K562 (cell line): ENCODE measurements around the gene PPP1R3E. TPM values are rescaled to one million over a fixed set of nuclear protein-coding genes. Genes with fewer than 3 reads are reported as not detected.
A peak's percentile ranks its signal among the peaks of the same experiment; 100 is the strongest.

Experiments
- ATAC-seq: fragments of 200-7000 bp; cut with Tn5 transposase; 3 replicates; pipeline ENCODE4 v1.9.1; 2020; ENCODE audit warnings: moderate library complexity
- BruUV-seq: library from RNA; stranded (reverse); fragments of 400-500 nt; replicated peaks from 2 replicates; lab custom pipeline; 2021; lab: Mats Ljungman, UMichigan
- CTCF ChIA-PET: fragments of 300-600 bp; formaldehyde crosslinking; extraction: SDS; loops from one replicate; lab custom pipeline; 2021; ENCODE audit warnings: low intra/inter-chr PET ratio; lab: Yijun Ruan, JAX
- POLR2A ChIA-PET: fragments of 300-600, 350-650 bp; sonication (Branson Sonifier 250); formaldehyde crosslinking; extraction: SDS; loops from one replicate; lab custom pipeline; 2021; ENCODE audit warnings: antibody characterized with exemption, inconsistent platforms; lab: Yijun Ruan, JAX
- DNase-seq, 4 experiments: peaks; one replicate each; pipeline versions ENCODE4 v3.0.0 to v3.0.0-alpha.2; 2011 to 2018; ENCODE audit warnings: low spot score in 3 of 4, mixed read lengths in 3 of 4; ENCODE audit errors: extremely low read depth in 1 of 4
- FAIRE-seq: peaks from 2 replicates; lab custom pipeline; 2011; peaks lifted over from hg19 to GRCh38; lab: Jason Lieb, UNC
- H2AFZ ChIP-seq: 2 replicates; pipeline ENCODE4 v1.6.0; 2011; ENCODE audit warnings: low read depth, low read length, control low read depth, inconsistent platforms
- H3K27ac ChIP-seq: fragments of 200-600 bp; 3 replicates; pipeline ENCODE4 v1.8.0; 2011; ENCODE audit warnings: low read depth, mild to moderate bottlenecking, control low read depth, inconsistent platforms, low read length, moderate library complexity, mixed read lengths; ENCODE audit errors: extremely low read depth
- H3K27me3 ChIP-seq, 2 experiments: fragments of 300-600 bp in 1 of 2; 2 replicates in 1 of 2; 3 replicates in 1 of 2; pipeline versions ENCODE4 v1.6.0 to v1.8.0; 2011; ENCODE audit warnings: inconsistent platforms in 2 of 2, low read length in 2 of 2, mild to moderate bottlenecking in 1 of 2, mixed read lengths in 1 of 2, moderate library complexity in 1 of 2; ENCODE audit not compliant: control insufficient read depth in 2 of 2, insufficient read depth in 2 of 2
- H3K36me3 ChIP-seq: fragments of 300-600 bp; 3 replicates; pipeline ENCODE4 v1.8.0; 2011; ENCODE audit warnings: mild to moderate bottlenecking, low read length, inconsistent platforms; ENCODE audit not compliant: control insufficient read depth, insufficient read depth
- H3K4me1 ChIP-seq, 2 experiments: fragments of 200-600 bp in 1 of 2; replicated peaks in 1 of 2; 2 replicates in 1 of 2; 3 replicates in 1 of 2; pipeline versions ENCODE4 v1.5.1 to v1.8.0; 2011; ENCODE audit warnings: inconsistent platforms in 2 of 2, low read length in 2 of 2, mild to moderate bottlenecking in 1 of 2, mixed read lengths in 1 of 2, moderate library complexity in 1 of 2; ENCODE audit not compliant: control insufficient read depth in 2 of 2, insufficient read depth in 2 of 2
- H3K4me2 ChIP-seq: 2 replicates; pipeline ENCODE4 v1.6.1; 2011; ENCODE audit warnings: low read length, control low read depth, inconsistent platforms, mixed read lengths; ENCODE audit not compliant: insufficient read depth
- H3K4me3 ChIP-seq: fragments of 200-600 bp; sonication (generic), shearing (Covaris generic); 2 replicates; pipeline ENCODE4 v1.5.1; 2016; ENCODE audit warnings: control low read depth, inconsistent platforms
- H3K79me2 ChIP-seq: fragments of 200-600 bp; 3 replicates; pipeline ENCODE4 v1.8.0; 2011; ENCODE audit warnings: low read length, inconsistent platforms; ENCODE audit not compliant: control insufficient read depth, insufficient read depth
- H3K9ac ChIP-seq, 2 experiments: 2 replicates each; pipeline versions ENCODE4 v1.6.0 to v1.6.1; 2011; ENCODE audit warnings: low read depth in 2 of 2, low read length in 2 of 2, control low read depth in 1 of 2, inconsistent platforms in 1 of 2, mild to moderate bottlenecking in 1 of 2, mixed read lengths in 1 of 2; ENCODE audit not compliant: insufficient read depth in 1 of 2
- H3K9me1 ChIP-seq: one replicate; pipeline ENCODE4 v1.6.0; 2011; ENCODE audit warnings: inconsistent platforms, mild to moderate bottlenecking, low read length, moderate library complexity; ENCODE audit not compliant: control insufficient read depth, insufficient read depth
- H3K9me3 ChIP-seq: replicated peaks from 2 replicates; pipeline ENCODE4 v1.5.1; 2011; ENCODE audit warnings: low read depth, low read length, inconsistent platforms; ENCODE audit not compliant: control insufficient read depth, insufficient read depth
- H4K20me1 ChIP-seq: replicated peaks from 2 replicates; pipeline ENCODE4 v1.6.1; 2011; ENCODE audit warnings: low read length, inconsistent platforms, mixed read lengths; ENCODE audit not compliant: control insufficient read depth, insufficient read depth
- CTCF ChIP-seq, 3 experiments: IDR thresholded peaks in 2 of 3; conservative IDR thresholded peaks in 1 of 3; 2 replicates each; pipeline ENCODE4 v1.5.1; 2011 to 2012; ENCODE audit warnings: low read length in 3 of 3, mild to moderate bottlenecking in 3 of 3, control low read depth in 2 of 3, improper control_type of control experiment in 1 of 3, inconsistent platforms in 1 of 3, low read depth in 1 of 3, mixed read lengths in 1 of 3, moderate library complexity in 1 of 3; ENCODE audit not compliant: insufficient read depth in 2 of 3
- NELFE ChIP-seq: IDR thresholded peaks from 2 replicates; pipeline ENCODE4 v1.6.1; 2011; ENCODE audit warnings: mild to moderate bottlenecking; ENCODE audit not compliant: insufficient read depth, insufficient read length
- NR2F6 ChIP-seq: fragments of 450-650 bp; formaldehyde crosslinking; IDR thresholded peaks from 2 replicates; pipeline ENCODE4 v1.4.0; 2020; ENCODE audit warnings: mild to moderate bottlenecking
- ZBTB33 ChIP-seq: sonication (generic); formaldehyde crosslinking; IDR thresholded peaks from 2 replicates; pipeline ENCODE4 v1.8.1; 2023; ENCODE audit warnings: mild to moderate bottlenecking, missing genetic modification reagents
- WGBS: fragments of 100-300 bp; shearing (Covaris generic); methylation state at CpG from one replicate; pipeline ENCODE4 v1.1.6; 2016; ENCODE audit warnings: low coverage, mixed read lengths; ENCODE audit not compliant: insufficient coverage; ENCODE audit errors: missing lambda C conversion rate; 5-methylcytosine and 5-hydroxymethylcytosine counted together
- in situ Hi-C: fragments of 300-500 bp; cut with MboI; formaldehyde crosslinking; loops from 4 replicates; pipeline ENCODE4 v1.15.0; 2018; ENCODE audit warnings: inconsistent platforms, mixed read lengths
- intact Hi-C: fragments of 100-400 bp; cut with micrococcal nuclease; formaldehyde crosslinking; loops from 2 replicates; pipeline ENCODE4 v1.14.2; 2022
- polyA plus RNA-seq, 8 experiments: library from polyadenylated mRNA; depleted of rRNA in 4 of 8; stranded (reverse) in 5 of 8; unstranded in 3 of 8; fragments of >200 nt; fragmentation: Nextera tagmentation in 2 of 8; fragmentation: Illumina TruSeq in 1 of 8; extraction: Ambion mirVana in 2 of 8; extraction: Trizol in 1 of 8; gene quantifications; 2 replicates each; pipeline versions ENCODE4 v1.2.1 to v1.2.3, GENCODE V29; 2011 to 2014; ENCODE audit warnings: inconsistent platforms in 1 of 8, missing spikeins in 1 of 8
- total RNA-seq, 7 experiments: library from RNA; depleted of rRNA in 6 of 7; stranded (reverse); fragments of >200 nt in 6 of 7; fragmentation: Illumina TruSeq in 2 of 7; extraction: Trizol in 2 of 7; gene quantifications; 2 replicates each; pipeline versions ENCODE4 v1.2.1 to v1.2.3, GENCODE V29; 2011 to 2021; ENCODE audit warnings: low replicate concordance in 1 of 7

PPP1R3E gene
- total and polyA plus RNA-seq, 9 of the 15 experiments (the other 6 are each of a cell fraction or from before 2014, with no cell fraction given): 3.2 to 18.4 (median 7.6) TPM

GRCh38 chr14:23346693-23347405, 44.2 kb upstream of the PPP1R3E start:
- no peaks in the 10 kb centered on the region for H3K36me3 ChIP-seq
- WGBS: 54% methylated on average over 4 of the region's 27 CpGs
- ATAC-seq: peak; percentile 22
- intact Hi-C loops: no loop called here
- H2AFZ ChIP-seq: peak overlapping the region; percentile 85
- in situ Hi-C loops: no loop called here
- no peaks in the 10 kb centered on the region for H3K79me2 ChIP-seq
- H3K9me1 ChIP-seq: no peaks in the 10 kb centered on the region
- H3K4me3 ChIP-seq: no peak overlapping the region
- H3K9ac ChIP-seq: peak overlapping the region in 1 of 2 experiments; percentile 74; a peak in 2 of 4 replicates
- ChIA-PET CTCF (no interaction called here), POLR2A (interaction anchor here (0.6 to 1.6 kb wide), 4 partner anchors 20 to 70 kb away, joined by 3 to 11 read pairs (median 5); partner anchors contain the start of gene PABPN1)
- peaks cover 11 to 20% of the 10 kb centered on the region in 2 experiments; a peak in 4 of 5 replicates for H3K4me1 ChIP-seq
- TF ChIP-seq ZBTB33 (CRISPR knock-in tag) (peak; percentile 91), NR2F6 (CRISPR knock-in tag) (no peak), NELFE (no peak), CTCF (IDR thresholded peaks at IDR 0.05 in 2 of 3, conservative IDR thresholded peaks at IDR 0.05 in 1 of 3; ENCODE audit: insufficient read depth in 2 of 3, low read depth in 1 of 3, low read length in 3 of 3) (0 out of 6 replicates have a peak, but pooled peaks of 1 of the 3 experiments have one; percentile 9)
- no peaks in the 10 kb centered on the region for H3K9me3 ChIP-seq
- peaks cover 3 to 11% of the 10 kb centered on the region in 2 experiments; a peak in 2 of 5 replicates for H3K27me3 ChIP-seq
- no peak for DNase-seq
- no peak for FAIRE-seq
- BruUV-seq: no TSS peak
- no peak overlapping the region for H3K4me2 ChIP-seq
- H4K20me1 ChIP-seq: no peaks in the 10 kb centered on the region
- H3K27ac ChIP-seq: no peak overlapping the region
